K562 (cell line): ENCODE results near the gene NDST1. TPM values are rescaled to one million over a fixed set of nuclear protein-coding genes. Genes with fewer than 3 reads are reported as not detected.

Source experiments
- ATAC-seq: fragments of 200-7000 bp; cut with Tn5 transposase; 3 replicates; pipeline ENCODE4 v1.9.1; 2020; ENCODE audit warnings: moderate library complexity
- BruUV-seq: library from RNA; stranded (reverse); fragments of 400-500 nt; replicated peaks from 2 replicates; lab custom pipeline; 2021; lab: Mats Ljungman, UMichigan
- CTCF ChIA-PET: fragments of 300-600 bp; formaldehyde crosslinking; extraction: SDS; loops from one replicate; lab custom pipeline; 2021; ENCODE audit warnings: low intra/inter-chr PET ratio; lab: Yijun Ruan, JAX
- POLR2A ChIA-PET: fragments of 300-600, 350-650 bp; sonication (Branson Sonifier 250); formaldehyde crosslinking; extraction: SDS; loops from one replicate; lab custom pipeline; 2021; ENCODE audit warnings: antibody characterized with exemption, inconsistent platforms; lab: Yijun Ruan, JAX
- DNase-seq, 4 experiments: peaks; one replicate each; pipeline versions ENCODE4 v3.0.0 to v3.0.0-alpha.2; 2011 to 2018; ENCODE audit warnings: low spot score in 3 of 4, mixed read lengths in 3 of 4; ENCODE audit errors: extremely low read depth in 1 of 4
- FAIRE-seq: peaks from 2 replicates; lab custom pipeline; 2011; peaks lifted over from hg19 to GRCh38; lab: Jason Lieb, UNC
- H2AFZ ChIP-seq: 2 replicates; pipeline ENCODE4 v1.6.0; 2011; ENCODE audit warnings: low read depth, low read length, control low read depth, inconsistent platforms
- H3K27ac ChIP-seq: fragments of 200-600 bp; 3 replicates; pipeline ENCODE4 v1.8.0; 2011; ENCODE audit warnings: low read depth, mild to moderate bottlenecking, control low read depth, inconsistent platforms, low read length, moderate library complexity, mixed read lengths; ENCODE audit errors: extremely low read depth
- H3K27me3 ChIP-seq, 2 experiments: fragments of 300-600 bp in 1 of 2; 2 replicates in 1 of 2; 3 replicates in 1 of 2; pipeline versions ENCODE4 v1.6.0 to v1.8.0; 2011; ENCODE audit warnings: inconsistent platforms in 2 of 2, low read length in 2 of 2, mild to moderate bottlenecking in 1 of 2, mixed read lengths in 1 of 2, moderate library complexity in 1 of 2; ENCODE audit not compliant: control insufficient read depth in 2 of 2, insufficient read depth in 2 of 2
- H3K36me3 ChIP-seq: fragments of 300-600 bp; 3 replicates; pipeline ENCODE4 v1.8.0; 2011; ENCODE audit warnings: mild to moderate bottlenecking, low read length, inconsistent platforms; ENCODE audit not compliant: control insufficient read depth, insufficient read depth
- H3K4me1 ChIP-seq, 2 experiments: fragments of 200-600 bp in 1 of 2; replicated peaks in 1 of 2; 2 replicates in 1 of 2; 3 replicates in 1 of 2; pipeline versions ENCODE4 v1.5.1 to v1.8.0; 2011; ENCODE audit warnings: inconsistent platforms in 2 of 2, low read length in 2 of 2, mild to moderate bottlenecking in 1 of 2, mixed read lengths in 1 of 2, moderate library complexity in 1 of 2; ENCODE audit not compliant: control insufficient read depth in 2 of 2, insufficient read depth in 2 of 2
- H3K4me2 ChIP-seq: 2 replicates; pipeline ENCODE4 v1.6.1; 2011; ENCODE audit warnings: low read length, control low read depth, inconsistent platforms, mixed read lengths; ENCODE audit not compliant: insufficient read depth
- H3K4me3 ChIP-seq: fragments of 200-600 bp; sonication (generic), shearing (Covaris generic); 2 replicates; pipeline ENCODE4 v1.5.1; 2016; ENCODE audit warnings: control low read depth, inconsistent platforms
- H3K79me2 ChIP-seq: fragments of 200-600 bp; 3 replicates; pipeline ENCODE4 v1.8.0; 2011; ENCODE audit warnings: low read length, inconsistent platforms; ENCODE audit not compliant: control insufficient read depth, insufficient read depth
- H3K9ac ChIP-seq, 2 experiments: 2 replicates each; pipeline versions ENCODE4 v1.6.0 to v1.6.1; 2011; ENCODE audit warnings: low read depth in 2 of 2, low read length in 2 of 2, control low read depth in 1 of 2, inconsistent platforms in 1 of 2, mild to moderate bottlenecking in 1 of 2, mixed read lengths in 1 of 2; ENCODE audit not compliant: insufficient read depth in 1 of 2
- H3K9me1 ChIP-seq: one replicate; pipeline ENCODE4 v1.6.0; 2011; ENCODE audit warnings: inconsistent platforms, mild to moderate bottlenecking, low read length, moderate library complexity; ENCODE audit not compliant: control insufficient read depth, insufficient read depth
- H3K9me3 ChIP-seq: replicated peaks from 2 replicates; pipeline ENCODE4 v1.5.1; 2011; ENCODE audit warnings: low read depth, low read length, inconsistent platforms; ENCODE audit not compliant: control insufficient read depth, insufficient read depth
- H4K20me1 ChIP-seq: replicated peaks from 2 replicates; pipeline ENCODE4 v1.6.1; 2011; ENCODE audit warnings: low read length, inconsistent platforms, mixed read lengths; ENCODE audit not compliant: control insufficient read depth, insufficient read depth
- BACH1 ChIP-seq: fragments of 200-800 bp; sonication (Bioruptor generic); IDR thresholded peaks from 2 replicates; pipeline ENCODE4 v1.6.1; 2016; ENCODE audit warnings: missing genetic modification characterization, missing compliant biosample characterization
- CC2D1A ChIP-seq: fragments of 450-650 bp; IDR thresholded peaks from 2 replicates; pipeline ENCODE4 v1.6.1; 2017; ENCODE audit warnings: mild to moderate bottlenecking
- CREM ChIP-seq: IDR thresholded peaks from 2 replicates; pipeline ENCODE4 v1.6.1; 2014; ENCODE audit warnings: antibody characterized with exemption, low read depth
- EHMT2 ChIP-seq: fragments of 450-650 bp; IDR thresholded peaks from 2 replicates; pipeline ENCODE4 v1.6.1; 2018; ENCODE audit warnings: antibody characterized with exemption
- FOXM1 ChIP-seq, 2 experiments: fragments of 450-650 bp in 1 of 2; sonication (generic) in 1 of 2; formaldehyde crosslinking in 1 of 2; IDR thresholded peaks; 2 replicates each; pipeline versions ENCODE4 v1.6.1 to v1.9.0; 2017 to 2022; ENCODE audit warnings: low read depth in 2 of 2, mild to moderate bottlenecking in 2 of 2, missing genetic modification reagents in 1 of 2, moderate library complexity in 1 of 2
- IRF9 ChIP-seq: fragments of 450-650 bp; IDR thresholded peaks from 2 replicates; pipeline ENCODE4 v1.6.1; 2016; ENCODE audit warnings: missing biosample characterization, missing genetic modification characterization
- PRMT5 ChIP-seq: sonication (generic); formaldehyde crosslinking; IDR thresholded peaks from 2 replicates; pipeline ENCODE4 v1.5.0; 2020; ENCODE audit warnings: missing genetic modification reagents
- RFX1 ChIP-seq: fragments of 450-650 bp; IDR thresholded peaks from 2 replicates; pipeline ENCODE4 v1.6.1; 2016; ENCODE audit warnings: mild to moderate bottlenecking, moderate library complexity
- SAFB2 ChIP-seq: fragments of 200-400 bp; formaldehyde crosslinking; IDR thresholded peaks from 2 replicates; pipeline ENCODE4 v1.6.1; 2018; ENCODE audit warnings: borderline replicate concordance, low read length, low read depth, moderate library complexity; ENCODE audit not compliant: severe bottlenecking
- SMAD1 ChIP-seq: fragments of 150-350 bp; IDR thresholded peaks from 2 replicates; pipeline ENCODE4 v1.6.1; 2014; ENCODE audit warnings: low read length, low read depth; ENCODE audit not compliant: partially characterized antibody
- STAG1 ChIP-seq: sonication (generic); formaldehyde crosslinking; IDR thresholded peaks from 2 replicates; pipeline ENCODE4 v1.5.0; 2020; ENCODE audit warnings: missing genetic modification reagents, borderline replicate concordance
- TCF15 ChIP-seq: fragments of 250-450 bp; sonication (Bioruptor Pico); IDR thresholded peaks from 2 replicates; pipeline ENCODE4 v1.8.0; 2022; ENCODE audit warnings: moderate library complexity, mild to moderate bottlenecking, inconsistent platforms
- ZNF134 ChIP-seq: fragments of 250-450 bp; sonication (Bioruptor Pico); conservative IDR thresholded peaks from 2 replicates; pipeline ENCODE4 v1.4.0; 2020
- ZNF146 ChIP-seq: IDR thresholded peaks from one replicate; pipeline ENCODE4 v1.6.1; 2018; ENCODE audit warnings: missing compliant biosample characterization; ENCODE audit not compliant: unreplicated experiment
- ZNF584 ChIP-seq: fragments of 200-800 bp; sonication (Bioruptor generic); IDR thresholded peaks from 2 replicates; pipeline ENCODE4 v1.6.1; 2016; ENCODE audit warnings: low read depth, mild to moderate bottlenecking, missing genetic modification characterization, missing compliant biosample characterization
- WGBS: fragments of 100-300 bp; shearing (Covaris generic); methylation state at CpG from one replicate; pipeline ENCODE4 v1.1.6; 2016; ENCODE audit warnings: low coverage, mixed read lengths; ENCODE audit not compliant: insufficient coverage; ENCODE audit errors: missing lambda C conversion rate; 5-methylcytosine and 5-hydroxymethylcytosine counted together
- in situ Hi-C: fragments of 300-500 bp; cut with MboI; formaldehyde crosslinking; loops from 4 replicates; pipeline ENCODE4 v1.15.0; 2018; ENCODE audit warnings: inconsistent platforms, mixed read lengths
- intact Hi-C: fragments of 100-400 bp; cut with micrococcal nuclease; formaldehyde crosslinking; loops from 2 replicates; pipeline ENCODE4 v1.14.2; 2022
- polyA plus RNA-seq, 8 experiments: library from polyadenylated mRNA; depleted of rRNA in 4 of 8; stranded (reverse) in 5 of 8; unstranded in 3 of 8; fragments of >200 nt; fragmentation: Nextera tagmentation in 2 of 8; fragmentation: Illumina TruSeq in 1 of 8; extraction: Ambion mirVana in 2 of 8; extraction: Trizol in 1 of 8; gene quantifications; 2 replicates each; pipeline versions ENCODE4 v1.2.1 to v1.2.3, GENCODE V29; 2011 to 2014; ENCODE audit warnings: inconsistent platforms in 1 of 8, missing spikeins in 1 of 8
- total RNA-seq, 7 experiments: library from RNA; depleted of rRNA in 6 of 7; stranded (reverse); fragments of >200 nt in 6 of 7; fragmentation: Illumina TruSeq in 2 of 7; extraction: Trizol in 2 of 7; gene quantifications; 2 replicates each; pipeline versions ENCODE4 v1.2.1 to v1.2.3, GENCODE V29; 2011 to 2021; ENCODE audit warnings: low replicate concordance in 1 of 7
- TF ChIP-seq, protein P1 (sequence below): fragments of 450-650 bp; IDR thresholded peaks from 2 replicates; pipeline ENCODE4 v1.6.1; 2016; ENCODE audit warnings: mild to moderate bottlenecking

NDST1 gene
- total and polyA plus RNA-seq, 9 of the 15 experiments (the other 6 are each of a cell fraction or from before 2014, with no cell fraction given) = 0.38 to 47.9 (median 9.9) TPM

- TF ChIP-seq, protein P1, sequence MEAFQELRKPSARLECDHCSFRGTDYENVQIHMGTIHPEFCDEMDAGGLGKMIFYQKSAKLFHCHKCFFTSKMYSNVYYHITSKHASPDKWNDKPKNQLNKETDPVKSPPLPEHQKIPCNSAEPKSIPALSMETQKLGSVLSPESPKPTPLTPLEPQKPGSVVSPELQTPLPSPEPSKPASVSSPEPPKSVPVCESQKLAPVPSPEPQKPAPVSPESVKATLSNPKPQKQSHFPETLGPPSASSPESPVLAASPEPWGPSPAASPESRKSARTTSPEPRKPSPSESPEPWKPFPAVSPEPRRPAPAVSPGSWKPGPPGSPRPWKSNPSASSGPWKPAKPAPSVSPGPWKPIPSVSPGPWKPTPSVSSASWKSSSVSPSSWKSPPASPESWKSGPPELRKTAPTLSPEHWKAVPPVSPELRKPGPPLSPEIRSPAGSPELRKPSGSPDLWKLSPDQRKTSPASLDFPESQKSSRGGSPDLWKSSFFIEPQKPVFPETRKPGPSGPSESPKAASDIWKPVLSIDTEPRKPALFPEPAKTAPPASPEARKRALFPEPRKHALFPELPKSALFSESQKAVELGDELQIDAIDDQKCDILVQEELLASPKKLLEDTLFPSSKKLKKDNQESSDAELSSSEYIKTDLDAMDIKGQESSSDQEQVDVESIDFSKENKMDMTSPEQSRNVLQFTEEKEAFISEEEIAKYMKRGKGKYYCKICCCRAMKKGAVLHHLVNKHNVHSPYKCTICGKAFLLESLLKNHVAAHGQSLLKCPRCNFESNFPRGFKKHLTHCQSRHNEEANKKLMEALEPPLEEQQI = no peak
These were observed 45.5 kb downstream of the NDST1 start (continued) for GRCh38 chr5:150553402-150553801.

DNA sequence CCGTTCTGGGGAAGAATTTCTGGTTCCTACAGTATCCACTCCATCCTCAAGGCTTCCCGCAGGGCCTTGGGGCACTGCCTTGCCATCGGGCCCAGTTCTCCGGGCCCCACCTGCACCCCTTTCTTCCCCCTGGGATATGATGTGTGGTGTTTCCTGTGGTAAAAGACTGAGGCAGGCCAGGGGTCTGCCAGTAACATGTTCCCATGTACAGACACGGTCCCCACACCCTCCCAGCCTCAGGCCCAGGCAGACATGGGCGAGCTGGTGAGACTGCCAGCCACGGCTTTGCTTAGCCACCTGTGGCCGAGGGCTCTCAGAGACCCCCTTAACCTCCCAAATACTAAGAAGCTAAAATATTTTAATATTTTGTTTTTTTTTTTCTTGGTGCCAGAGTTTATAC, 46.0 kb downstream of the NDST1 start:
- FAIRE-seq (no peak), DNase-seq (no peak), ATAC-seq (no peak)
- Histone ChIP-seq H3K4me3 (no peak overlapping the region), H3K9me1 (no peaks in the 10 kb centered on the region), H3K36me3 (peaks cover 46% of the 10 kb centered on the region; the same call in 2 of the 3 replicates), H4K20me1 (no peaks in the 10 kb centered on the region; the same call in 1 of the 2 replicates), H3K4me1 (no peaks in the 10 kb centered on the region), H3K4me2 (no peak overlapping the region), H3K79me2 (no peaks in the 10 kb centered on the region), H3K9ac (no peak overlapping the region), H3K9me3 (no peaks in the 10 kb centered on the region), H3K27me3 (no peaks in the 10 kb centered on the region), H3K27ac (no peak overlapping the region), H2AFZ (no peak overlapping the region)
- in situ Hi-C loops (no loop called here), intact Hi-C loops (no loop called here)
- BruUV-seq = no TSS peak
- WGBS = 85% methylated on average over 8 of the region's 8 CpGs
- POLR2A ChIA-PET = interaction anchor here (0.8 kb wide), 1 partner anchor 9 kb away, joined by 3 read pairs; no protein-coding TSS in a partner anchor
- CTCF ChIA-PET = interaction anchor here (0.6 kb wide), 1 partner anchor 8 kb away, joined by 3 read pairs; no protein-coding TSS in a partner anchor
- TF ChIP-seq TCF15 (no peak), ZNF134 (no peak), BACH1 (tag) (no peak), RFX1 (no peak), SAFB2 (no peak), PRMT5 (CRISPR knock-in tag) (no peak), EHMT2 (no peak), CREM (no peak), SMAD1 (no peak), IRF9 (tag) (no peak), STAG1 (CRISPR knock-in tag) (no peak), FOXM1 (IDR thresholded peaks at IDR 0.05; ENCODE audit: low read depth) (no peak), FOXM1 (CRISPR knock-in tag; IDR thresholded peaks at IDR 0.05; ENCODE audit: low read depth) (no peak), ZNF584 (CRISPR knock-in tag) (no peak), ZNF146 (CRISPR knock-in tag) (no peak), CC2D1A (no peak)
